ENCODE results near the gene TCOF1.

DNA sequence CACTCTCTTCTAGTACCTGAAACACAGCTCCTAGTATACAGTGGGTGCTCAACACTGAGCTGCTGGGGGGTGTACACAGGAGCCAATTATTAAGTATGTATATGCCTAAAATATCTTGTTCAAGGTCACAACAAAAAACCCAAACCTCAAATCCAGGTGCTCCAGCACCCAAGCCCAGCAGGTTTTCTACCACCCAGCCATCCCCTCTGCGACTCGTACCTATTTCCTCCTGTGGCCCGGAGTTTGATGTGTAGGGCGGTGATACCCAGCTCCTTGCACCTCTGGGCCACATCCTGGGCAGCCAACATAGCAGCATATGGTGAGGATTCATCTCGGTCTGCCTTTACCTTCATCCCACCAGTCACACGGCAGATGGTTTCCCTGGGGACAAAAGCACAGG, 89.1 kb downstream of the TCOF1 start:
- TF ChIP-seq, protein P1, sequence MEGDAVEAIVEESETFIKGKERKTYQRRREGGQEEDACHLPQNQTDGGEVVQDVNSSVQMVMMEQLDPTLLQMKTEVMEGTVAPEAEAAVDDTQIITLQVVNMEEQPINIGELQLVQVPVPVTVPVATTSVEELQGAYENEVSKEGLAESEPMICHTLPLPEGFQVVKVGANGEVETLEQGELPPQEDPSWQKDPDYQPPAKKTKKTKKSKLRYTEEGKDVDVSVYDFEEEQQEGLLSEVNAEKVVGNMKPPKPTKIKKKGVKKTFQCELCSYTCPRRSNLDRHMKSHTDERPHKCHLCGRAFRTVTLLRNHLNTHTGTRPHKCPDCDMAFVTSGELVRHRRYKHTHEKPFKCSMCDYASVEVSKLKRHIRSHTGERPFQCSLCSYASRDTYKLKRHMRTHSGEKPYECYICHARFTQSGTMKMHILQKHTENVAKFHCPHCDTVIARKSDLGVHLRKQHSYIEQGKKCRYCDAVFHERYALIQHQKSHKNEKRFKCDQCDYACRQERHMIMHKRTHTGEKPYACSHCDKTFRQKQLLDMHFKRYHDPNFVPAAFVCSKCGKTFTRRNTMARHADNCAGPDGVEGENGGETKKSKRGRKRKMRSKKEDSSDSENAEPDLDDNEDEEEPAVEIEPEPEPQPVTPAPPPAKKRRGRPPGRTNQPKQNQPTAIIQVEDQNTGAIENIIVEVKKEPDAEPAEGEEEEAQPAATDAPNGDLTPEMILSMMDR (optimal IDR thresholded peaks at IDR 0.05 in 1 of 3, IDR thresholded peaks at IDR 0.05 in 1 of 3, conservative IDR thresholded peaks at IDR 0.05 in 1 of 3; ENCODE audit: extremely low read depth in 1 of 3, insufficient read depth in 2 of 3, low read length in 3 of 3) = no peak
- no peak for TF ChIP-seq EZH2 (IDR thresholded peaks at IDR 0.05; ENCODE audit: low read length)

Measured in keratinocyte (primary cell).